PC-9 (cell line): ENCODE data around the gene PSMB9. TPM values are rescaled to one million over a fixed set of nuclear protein-coding genes. Genes with fewer than 3 reads are reported as not detected.
A peak's percentile ranks its signal among the peaks of the same experiment; 100 is the strongest.

Source experiments
- BruUV-seq: library from RNA; stranded (reverse); fragments of 400-500 nt; replicated peaks from 2 replicates; lab custom pipeline; 2021; lab: Mats Ljungman, UMichigan
- CTCF ChIA-PET: fragments of 300-600 bp; sonication (Branson Sonifier 250); formaldehyde crosslinking; loops from one replicate; lab custom pipeline; 2022; ENCODE audit warnings: antibody characterized with exemption; lab: Charles Lee
- POLR2A ChIA-PET: fragments of 300-600 bp; sonication (Branson Sonifier 250); formaldehyde crosslinking; loops from one replicate; lab custom pipeline; 2022; ENCODE audit warnings: antibody characterized with exemption; ENCODE audit not compliant: unreplicated experiment; lab: Charles Lee
- DNase-seq, 2 experiments: peaks; one replicate each; pipeline versions ENCODE4 v3.0.0 to v3.0.0-alpha.2; 2015 to 2022; ENCODE audit warnings: mixed read lengths in 1 of 2
- H2AFZ ChIP-seq: fragments of 200-600 bp; sonication (generic); 2 replicates; pipeline ENCODE4 v1.8.1; 2017; ENCODE audit warnings: antibody characterized with exemption
- H3F3A ChIP-seq: fragments of 200-600 bp; sonication (generic); 2 replicates; pipeline ENCODE4 v1.8.1; 2017; ENCODE audit warnings: antibody characterized with exemption, mild to moderate bottlenecking, low read depth; ENCODE audit not compliant: insufficient read depth
- H3K27ac ChIP-seq: fragments of 200-600 bp; sonication (generic); 2 replicates; pipeline ENCODE4 v1.6.1; 2016; ENCODE audit warnings: mixed run types
- H3K27me3 ChIP-seq: fragments of 200-600 bp; sonication (generic); 2 replicates; pipeline ENCODE4 v1.6.1; 2016; ENCODE audit warnings: low read depth, mixed run types; ENCODE audit not compliant: insufficient read depth
- H3K36me3 ChIP-seq: fragments of 200-600 bp; sonication (generic); 2 replicates; pipeline ENCODE4 v1.6.1; 2016; ENCODE audit warnings: low read depth, mixed run types
- H3K4me1 ChIP-seq: fragments of 200-600 bp; sonication (generic); replicated peaks from 2 replicates; pipeline ENCODE4 v1.6.1; 2016; ENCODE audit warnings: mixed run types; ENCODE audit not compliant: insufficient read depth
- H3K4me2 ChIP-seq: fragments of 200-600 bp; sonication (generic); 2 replicates; pipeline ENCODE4 v1.6.1; 2017; ENCODE audit warnings: mixed run types
- H3K4me3 ChIP-seq: fragments of 200-600 bp; sonication (generic); 2 replicates; pipeline ENCODE4 v1.6.1; 2016; ENCODE audit warnings: mixed run types
- H3K79me2 ChIP-seq: fragments of 200-600 bp; sonication (generic); 2 replicates; pipeline ENCODE4 v1.6.1; 2017; ENCODE audit warnings: low read depth, mixed run types
- H3K9me2 ChIP-seq: fragments of 200-600 bp; sonication (generic); 2 replicates; pipeline ENCODE4 v1.8.1; 2017; ENCODE audit warnings: mild to moderate bottlenecking; ENCODE audit not compliant: insufficient read depth
- H3K9me3 ChIP-seq: fragments of 200-600 bp; sonication (generic); 2 replicates; pipeline ENCODE4 v1.8.1; 2016; ENCODE audit warnings: low read depth; ENCODE audit not compliant: insufficient read depth
- H4K20me1 ChIP-seq: fragments of 200-600 bp; sonication (generic); 2 replicates; pipeline ENCODE4 v1.8.1; 2017; ENCODE audit not compliant: insufficient read depth
- EZH2 ChIP-seq: fragments of 200-600 bp; sonication (generic); IDR thresholded peaks from 2 replicates; pipeline ENCODE4 v1.8.0; 2017; ENCODE audit warnings: antibody characterized with exemption, low read depth
- intact Hi-C: fragments of 100-400 bp; cut with micrococcal nuclease; formaldehyde crosslinking; loops from one replicate; pipeline ENCODE4 v1.10.0; 2022; ENCODE audit not compliant: unreplicated experiment
- total RNA-seq: library from RNA; stranded (reverse); gene quantifications from 2 replicates; pipeline ENCODE4 v1.2.3, GENCODE V29; 2021
- TF ChIP-seq, protein P1 (sequence below): fragments of 200-600 bp; sonication (generic); conservative IDR thresholded peaks from 2 replicates; pipeline ENCODE4 v1.6.1; 2017; ENCODE audit warnings: mixed run types, antibody characterized with exemption, mild to moderate bottlenecking, moderate library complexity

Gene PSMB9
- total RNA-seq, 1 experiment from 2014 or later: 37.6 TPM

DNA sequence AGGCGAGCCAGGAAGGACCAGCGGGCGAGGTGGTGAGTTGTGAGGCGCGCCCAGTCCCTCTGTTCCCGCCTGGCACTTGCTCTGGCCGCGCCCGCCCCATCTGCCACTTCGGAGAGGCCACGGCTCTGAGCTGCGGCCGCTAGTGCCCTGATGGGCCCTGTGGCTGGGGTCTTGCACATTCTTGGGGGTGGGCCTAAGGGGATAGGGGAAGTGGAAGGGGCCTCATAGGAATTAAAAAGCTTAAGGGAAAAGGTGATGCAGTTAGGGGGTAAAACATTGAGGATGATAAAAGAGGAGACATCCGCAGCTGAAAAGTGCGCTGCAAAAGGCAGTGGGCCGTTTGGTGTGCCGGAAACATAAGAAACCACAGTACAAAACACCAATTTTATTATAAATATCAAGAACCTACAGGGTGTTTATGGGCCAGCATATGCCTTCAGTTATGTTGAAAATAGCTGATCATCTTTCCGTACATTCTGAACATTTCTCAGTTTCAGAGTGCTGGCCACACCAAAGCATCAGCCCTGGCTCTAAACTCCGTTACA, 9.1 kb upstream of the PSMB9 start:
- Histone ChIP-seq H3K27me3 (no peaks in the 10 kb centered on the region), H3K4me3 (peak overlapping the region; percentile 91; the same call in 1 of the 2 replicates), H3K9me2 (no peaks in the 10 kb centered on the region), H3K4me1 (peaks cover 6% of the 10 kb centered on the region; the same call in 1 of the 2 replicates), H3K9me3 (no peaks in the 10 kb centered on the region), H3K36me3 (no peaks in the 10 kb centered on the region), H2AFZ (peak overlapping the region; percentile 62), H3F3A (no peaks in the 10 kb centered on the region), H3K4me2 (peak overlapping the region; percentile 85), H3K27ac (no peak overlapping the region), H3K79me2 (no peaks in the 10 kb centered on the region), H4K20me1 (no peaks in the 10 kb centered on the region)
- TSS peak; percentile 38 for BruUV-seq
- DNase-seq: no peak
- ChIA-PET CTCF (interaction anchor here (0.6 to 1.9 kb wide), 5 partner anchors 9 to 127 kb away, joined by 3 to 7 read pairs (median 4); partner anchors contain the start of genes PSMB9 and TAP1), POLR2A (interaction anchor here (0.6 to 1.2 kb wide), 5 partner anchors 9 to 119 kb away, joined by 3 to 10 read pairs (median 3); partner anchors contain the start of genes PSMB9 and TAP1)
- intact Hi-C loops: loop anchor here (1.0 to 10.0 kb wide), 4 partner anchors 8 to 860 kb away; partner anchors contain the start of gene TAP1
- no peak for TF ChIP-seq EZH2
- TF ChIP-seq, protein P1, sequence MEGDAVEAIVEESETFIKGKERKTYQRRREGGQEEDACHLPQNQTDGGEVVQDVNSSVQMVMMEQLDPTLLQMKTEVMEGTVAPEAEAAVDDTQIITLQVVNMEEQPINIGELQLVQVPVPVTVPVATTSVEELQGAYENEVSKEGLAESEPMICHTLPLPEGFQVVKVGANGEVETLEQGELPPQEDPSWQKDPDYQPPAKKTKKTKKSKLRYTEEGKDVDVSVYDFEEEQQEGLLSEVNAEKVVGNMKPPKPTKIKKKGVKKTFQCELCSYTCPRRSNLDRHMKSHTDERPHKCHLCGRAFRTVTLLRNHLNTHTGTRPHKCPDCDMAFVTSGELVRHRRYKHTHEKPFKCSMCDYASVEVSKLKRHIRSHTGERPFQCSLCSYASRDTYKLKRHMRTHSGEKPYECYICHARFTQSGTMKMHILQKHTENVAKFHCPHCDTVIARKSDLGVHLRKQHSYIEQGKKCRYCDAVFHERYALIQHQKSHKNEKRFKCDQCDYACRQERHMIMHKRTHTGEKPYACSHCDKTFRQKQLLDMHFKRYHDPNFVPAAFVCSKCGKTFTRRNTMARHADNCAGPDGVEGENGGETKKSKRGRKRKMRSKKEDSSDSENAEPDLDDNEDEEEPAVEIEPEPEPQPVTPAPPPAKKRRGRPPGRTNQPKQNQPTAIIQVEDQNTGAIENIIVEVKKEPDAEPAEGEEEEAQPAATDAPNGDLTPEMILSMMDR: no peak

DNA sequence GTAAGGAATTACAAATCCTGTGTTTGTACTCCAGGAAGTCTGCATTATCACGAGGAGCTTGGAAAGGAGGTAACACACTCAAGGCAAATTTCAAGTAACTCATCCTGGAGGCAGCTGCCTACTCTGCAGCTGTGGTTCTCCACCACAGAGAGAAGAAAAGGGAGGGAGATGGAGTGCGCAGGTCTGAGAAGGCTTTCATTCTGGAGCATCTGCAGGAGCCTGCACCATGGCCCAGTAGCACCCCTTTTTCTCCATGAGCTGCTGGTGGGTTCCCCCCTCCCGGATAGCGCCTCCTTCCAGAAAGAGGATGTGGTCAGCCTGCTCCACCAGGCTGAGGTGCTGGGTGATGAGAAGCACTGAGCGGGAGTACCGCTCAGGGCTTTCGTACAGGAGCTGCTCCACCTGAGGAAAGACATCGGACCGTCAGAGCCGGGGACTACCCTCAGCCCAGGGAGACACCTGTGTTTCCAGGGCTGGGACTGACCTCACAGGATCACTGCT, 8.6 kb upstream of the PSMB9 start:
- no peak overlapping the region for H2AFZ ChIP-seq
- POLR2A ChIA-PET: interaction anchor here (0.6 to 1.2 kb wide), 4 partner anchors 8 to 32 kb away, joined by 3 to 10 read pairs (median 3); partner anchors contain the start of genes PSMB9 and TAP1
- H4K20me1 ChIP-seq: no peaks in the 10 kb centered on the region
- H3K4me3 ChIP-seq: no peak overlapping the region
- H3K36me3 ChIP-seq: no peaks in the 10 kb centered on the region
- H3K27me3 ChIP-seq: no peaks in the 10 kb centered on the region
- no peak overlapping the region for H3K27ac ChIP-seq
- BruUV-seq: no TSS peak
- H3K4me2 ChIP-seq: 0 out of 2 replicates have a peak overlapping the region, but pooled peaks have one; percentile 85
- no peaks in the 10 kb centered on the region for H3K79me2 ChIP-seq
- no peaks in the 10 kb centered on the region for H3F3A ChIP-seq
- intact Hi-C loops: loop anchor here (2.0 to 10.0 kb wide), 2 partner anchors 125 to 859 kb away; no protein-coding TSS in a partner anchor
- H3K9me2 ChIP-seq: no peaks in the 10 kb centered on the region
- peaks cover 6% of the 10 kb centered on the region; the same call in 1 of the 2 replicates for H3K4me1 ChIP-seq
- TF ChIP-seq, protein P1: no peak
- no peak for TF ChIP-seq EZH2
- H3K9me3 ChIP-seq: no peaks in the 10 kb centered on the region
- CTCF ChIA-PET: interaction anchor here (1.5 to 1.9 kb wide), 2 partner anchors 8 to 23 kb away, joined by 6 to 7 read pairs; partner anchors contain the start of genes PSMB9 and TAP1
- DNase-seq: no peak

DNA sequence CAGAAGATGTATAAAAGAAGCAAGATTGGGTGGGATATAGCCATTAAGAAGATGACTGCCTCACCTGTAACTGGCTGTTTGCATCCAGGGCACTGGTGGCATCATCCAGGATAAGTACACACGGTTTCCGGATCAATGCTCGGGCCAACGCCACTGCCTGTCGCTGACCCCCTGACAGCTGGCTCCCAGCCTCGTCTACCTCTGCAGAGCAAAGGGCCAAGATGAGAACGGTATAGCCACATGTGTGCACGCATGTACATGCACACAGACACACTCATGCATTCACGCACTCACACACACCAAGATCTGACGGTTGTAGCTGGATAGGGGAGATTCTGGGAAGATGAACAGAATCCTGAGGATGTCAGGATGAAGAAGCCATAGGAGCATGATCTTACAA, 7.0 kb upstream of the PSMB9 start:
- H2AFZ ChIP-seq: no peak overlapping the region
- BruUV-seq: no TSS peak
- peaks cover 7% of the 10 kb centered on the region for H3K4me1 ChIP-seq
- intact Hi-C loops: loop anchor here (10.0 kb wide), 1 partner anchor 858 kb away; no protein-coding TSS in a partner anchor
- H3K79me2 ChIP-seq: no peaks in the 10 kb centered on the region
- no peak overlapping the region for H3K27ac ChIP-seq
- H3K9me3 ChIP-seq: no peaks in the 10 kb centered on the region
- ChIA-PET CTCF (no interaction called here), POLR2A (no interaction called here)
- H3K9me2 ChIP-seq: no peaks in the 10 kb centered on the region
- no peaks in the 10 kb centered on the region for H4K20me1 ChIP-seq
- H3K36me3 ChIP-seq: no peaks in the 10 kb centered on the region
- no peaks in the 10 kb centered on the region for H3K27me3 ChIP-seq
- no peak for DNase-seq
- H3K4me3 ChIP-seq: no peak overlapping the region
- no peak for TF ChIP-seq EZH2
- TF ChIP-seq, protein P1: no peak
- no peak overlapping the region for H3K4me2 ChIP-seq
- no peaks in the 10 kb centered on the region for H3F3A ChIP-seq
